Activated CD4-positive, alpha-beta T cell treated with anti-CD3 and anti-CD28 coated beads for 4 hours (primary cell): ENCODE results near the gene ETS1.

ENCODE experiments used
- DNase-seq, 2 donors: peaks; one replicate each; pipeline ENCODE4 v3.0.0-alpha.2; 2020

ETS1 gene

DNA sequence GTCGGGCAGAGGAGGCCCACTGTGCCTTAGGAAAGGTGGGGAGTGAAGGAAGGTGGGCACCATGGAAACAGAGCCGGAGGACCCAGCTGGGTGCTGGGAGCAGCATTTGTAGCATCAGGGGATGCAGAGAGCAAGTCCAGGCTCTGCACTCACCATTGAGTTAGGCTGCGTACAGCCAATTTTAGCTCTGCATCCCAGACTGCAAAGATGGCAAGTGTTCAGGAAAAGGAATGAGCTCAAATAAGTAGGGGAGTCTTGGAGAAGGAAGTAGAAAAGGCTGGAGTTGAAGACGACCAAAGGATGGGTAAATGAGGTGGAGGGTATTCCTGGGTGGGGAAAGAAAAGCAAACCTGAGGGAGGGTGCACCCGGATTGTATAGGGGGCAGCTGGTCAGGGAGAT, 31.6 kb upstream of the ETS1 start:
- DNase-seq, result no peak

DNA sequence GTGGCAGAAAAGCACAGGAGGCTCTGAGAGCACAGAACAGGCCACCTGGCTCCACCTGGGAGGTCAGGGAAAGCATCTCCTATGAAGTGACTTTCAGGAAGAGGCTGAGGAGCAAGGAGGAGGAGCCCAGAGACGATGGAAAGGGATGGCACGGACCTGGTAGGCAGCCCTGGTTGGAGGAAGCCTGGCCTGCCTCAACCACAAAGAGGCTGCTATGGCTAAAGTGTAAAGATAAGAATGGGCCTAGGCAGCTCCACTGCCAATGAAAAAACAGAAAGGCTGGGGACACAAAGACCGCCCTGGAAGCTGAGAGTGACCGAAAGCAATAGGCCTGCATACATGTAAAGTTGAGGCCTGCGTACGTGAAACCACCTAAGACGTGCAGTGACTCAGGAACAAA, 31.2 kb upstream of the ETS1 start:
- DNase-seq, result no peak

DNA sequence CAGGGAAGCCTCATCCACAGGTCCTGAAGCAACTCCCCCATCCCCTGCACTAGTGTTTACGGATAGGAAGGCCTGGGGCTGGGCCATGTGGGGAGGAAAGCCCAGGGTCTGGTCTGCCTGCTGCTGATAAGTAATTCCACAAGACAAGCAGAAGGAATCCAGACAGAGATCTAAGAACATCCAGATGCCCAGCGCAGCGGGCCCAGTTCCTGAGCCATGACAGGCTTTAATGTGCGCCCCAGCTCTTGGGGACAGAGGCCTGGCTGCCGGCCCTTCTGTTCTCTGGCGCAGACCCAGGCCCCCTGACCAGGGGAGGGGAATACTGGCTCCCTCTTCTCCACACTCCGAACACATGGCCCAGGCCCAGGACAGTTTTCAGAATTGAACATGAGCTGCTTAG, 28.8 kb upstream of the ETS1 start:
- DNase-seq, result no peak

DNA sequence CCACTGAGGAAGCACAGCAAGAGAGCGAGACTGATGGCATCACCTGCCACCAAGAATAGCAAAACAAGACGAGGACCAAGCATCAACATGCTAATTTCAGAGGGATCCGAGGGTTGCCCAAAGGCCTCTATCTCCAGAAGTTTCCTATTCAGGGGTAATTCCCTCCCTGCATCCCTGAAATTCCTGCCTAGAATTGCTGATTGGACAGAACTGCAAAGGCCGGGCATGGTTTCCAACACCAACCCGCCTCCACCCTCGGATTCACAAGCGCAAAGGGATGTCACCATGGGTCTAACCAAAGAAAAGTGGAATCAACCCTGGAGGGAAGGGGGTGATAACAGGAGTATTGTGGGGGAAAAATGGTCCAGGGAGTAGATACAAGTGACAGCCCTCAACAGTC, 28.3 kb upstream of the ETS1 start:
- no peak for DNase-seq

DNA sequence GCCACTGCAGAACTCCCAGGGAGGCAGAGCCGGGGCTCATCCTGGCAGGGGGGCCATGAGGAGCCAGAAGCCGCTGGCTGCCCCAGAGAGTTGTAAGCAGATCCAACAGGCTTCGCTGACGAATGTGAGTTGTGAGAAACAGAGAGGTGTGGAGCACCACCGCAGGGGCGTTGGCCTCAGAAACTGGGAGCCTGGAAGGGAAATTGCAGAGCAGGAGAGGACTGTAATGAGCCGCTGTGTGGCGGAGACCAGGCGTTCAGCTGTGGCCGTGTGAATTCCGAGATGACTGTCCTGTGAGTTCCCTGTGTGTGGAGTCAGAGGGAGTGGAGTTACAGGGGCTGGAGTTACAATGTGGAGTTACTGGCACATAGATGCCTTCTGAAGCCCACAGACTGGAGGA, 27.7 kb upstream of the ETS1 start:
- no peak for DNase-seq

DNA sequence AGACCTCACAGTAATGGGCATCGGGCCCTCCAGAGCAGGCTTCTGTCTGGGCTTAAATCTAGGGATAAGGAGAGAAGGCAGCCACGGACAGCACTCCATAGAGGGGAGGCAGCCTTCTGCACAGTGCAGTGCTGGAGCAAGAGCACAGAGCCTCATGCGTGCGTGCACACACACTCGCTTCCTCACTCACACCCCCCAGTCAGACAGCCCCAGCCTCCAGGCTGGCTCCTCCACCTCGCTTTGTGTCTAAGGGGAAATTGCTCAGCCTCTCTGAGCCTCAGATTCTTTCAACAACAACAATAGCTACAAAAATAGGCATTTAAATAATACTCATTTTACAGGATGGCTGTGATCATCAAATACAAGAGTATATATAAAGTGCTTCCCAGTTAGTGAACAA, 26.7 kb upstream of the ETS1 start:
- no peak for DNase-seq

DNA sequence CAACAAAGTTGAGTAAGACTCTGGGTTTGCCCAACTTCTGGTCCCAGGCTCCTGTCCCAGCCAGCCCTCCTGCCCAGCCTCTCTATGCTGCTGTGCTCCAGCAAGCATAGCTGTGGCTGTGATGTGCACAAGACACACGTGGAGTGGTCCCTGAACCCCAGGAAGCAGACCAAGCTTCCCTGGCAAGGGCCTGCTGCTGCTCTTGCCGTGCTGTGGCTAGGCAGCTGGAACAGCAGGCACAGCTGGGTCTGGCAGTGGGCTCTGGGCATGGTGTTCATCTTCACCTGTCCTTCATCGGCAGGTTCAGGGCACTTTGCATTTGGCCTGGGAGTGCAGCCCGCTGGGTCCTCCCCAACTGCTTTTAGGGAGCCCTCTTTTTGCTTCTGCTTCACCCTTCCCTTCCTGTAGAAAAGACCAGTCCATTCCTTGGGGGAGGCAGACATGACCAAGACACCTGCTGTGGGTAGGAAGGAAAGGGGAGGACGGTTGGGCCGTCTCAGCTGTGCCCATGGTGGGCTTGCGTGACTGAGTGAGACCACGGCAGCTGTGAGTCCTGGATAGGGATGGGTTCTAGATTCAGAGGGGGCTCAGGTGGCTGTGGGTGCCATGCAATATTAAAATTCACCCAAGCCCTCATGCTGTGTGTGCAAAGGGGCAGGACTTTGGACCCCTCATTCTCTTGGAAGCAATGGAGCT, 26.1 kb upstream of the ETS1 start:
- no peak for DNase-seq

DNA sequence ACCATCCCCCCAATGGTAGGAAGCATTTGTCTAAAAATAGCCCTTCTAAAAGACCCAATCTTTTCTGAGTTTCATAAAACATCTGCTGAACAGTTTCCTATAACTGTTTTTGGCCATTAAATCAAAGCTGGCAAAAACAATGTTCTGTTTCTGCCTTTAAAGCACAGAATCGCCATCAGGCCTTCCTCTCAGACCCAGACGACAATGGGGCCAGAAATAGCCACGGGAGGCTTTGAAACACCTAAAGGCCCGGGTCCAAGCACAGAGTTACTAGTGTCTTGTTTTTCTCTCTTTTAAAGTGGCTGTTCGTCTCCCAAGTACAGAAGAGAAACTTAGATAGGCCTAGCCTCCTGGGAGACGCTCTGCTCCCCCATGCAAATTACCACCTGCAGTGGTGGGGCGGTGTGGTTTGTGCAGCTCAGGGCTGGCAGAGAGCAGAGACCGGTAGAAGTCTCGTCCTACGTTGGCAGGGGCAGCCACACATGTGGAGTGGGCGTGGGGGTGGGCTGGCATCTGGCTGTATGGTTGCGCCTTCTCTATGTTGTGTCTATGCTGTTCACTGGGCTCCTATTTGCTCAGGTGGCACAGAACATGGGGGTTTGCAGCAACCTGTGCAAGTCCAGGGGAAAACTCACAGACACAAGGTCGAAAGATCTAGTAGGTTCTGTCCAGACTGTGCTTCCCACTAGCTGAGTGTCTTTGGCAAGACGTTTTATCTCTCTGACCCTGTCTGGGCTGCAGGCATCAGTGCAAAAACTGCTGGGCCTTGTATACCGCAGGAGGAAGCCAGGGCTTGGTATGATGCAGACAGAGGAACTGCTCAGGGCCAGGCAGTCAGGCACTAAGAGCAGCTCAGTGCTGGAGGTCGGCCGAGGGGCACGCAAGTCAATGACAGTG, 23.6 kb upstream of the ETS1 start:
- DNase-seq, result peak; percentile 48 to 65

DNA sequence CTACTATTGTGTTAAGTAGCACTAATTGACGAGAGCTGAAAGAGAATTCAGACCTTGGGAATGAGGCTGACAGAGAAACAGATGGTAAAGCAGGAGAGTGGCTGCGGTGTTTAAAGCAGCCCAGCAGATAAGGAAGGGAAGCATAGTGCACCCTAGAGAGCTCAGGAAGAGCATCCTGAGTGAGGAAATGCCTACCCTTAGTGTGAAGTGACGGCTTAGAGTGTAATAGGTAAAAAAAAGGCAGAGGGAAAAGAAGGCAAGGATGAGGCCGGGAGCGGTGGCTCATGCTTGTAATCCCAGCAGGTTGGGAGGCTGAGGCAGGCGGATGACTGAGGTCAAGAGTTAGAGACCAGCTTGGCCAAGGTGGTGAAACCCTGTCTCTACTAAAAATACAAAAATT, 22.4 kb upstream of the ETS1 start:
- no peak for DNase-seq

DNA sequence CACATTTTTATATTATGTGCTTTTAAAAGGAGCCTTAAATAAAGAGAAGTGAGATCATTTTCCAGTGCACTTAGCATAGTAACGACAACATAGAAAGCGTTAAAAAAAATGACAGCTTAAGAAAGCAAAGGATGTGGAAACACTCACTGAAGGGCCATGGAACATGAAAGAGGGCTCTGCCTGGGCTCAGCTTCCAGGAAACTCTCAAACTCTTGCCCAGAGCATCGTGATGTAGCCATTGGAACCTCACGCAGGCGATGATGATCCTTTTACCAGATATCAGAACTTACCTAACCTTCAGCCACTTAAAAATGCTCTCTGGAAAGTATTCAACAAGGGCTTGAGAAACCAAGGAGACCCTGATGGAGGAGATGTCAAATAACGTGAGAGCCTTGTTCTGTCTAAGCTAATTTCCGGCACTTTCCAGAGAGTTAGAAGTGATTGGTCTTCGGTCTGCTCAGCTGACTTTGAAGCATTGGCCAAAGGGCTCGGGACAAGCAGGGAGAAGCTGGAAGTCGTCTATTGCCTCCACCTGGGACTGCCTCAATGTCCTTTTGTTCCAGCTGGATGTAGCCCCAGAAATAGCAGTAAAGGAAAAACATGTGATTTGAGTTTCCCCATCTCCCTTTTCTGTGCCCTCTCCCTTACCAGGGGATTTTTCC, 21.5 kb upstream of the ETS1 start:
- no peak for DNase-seq

DNA sequence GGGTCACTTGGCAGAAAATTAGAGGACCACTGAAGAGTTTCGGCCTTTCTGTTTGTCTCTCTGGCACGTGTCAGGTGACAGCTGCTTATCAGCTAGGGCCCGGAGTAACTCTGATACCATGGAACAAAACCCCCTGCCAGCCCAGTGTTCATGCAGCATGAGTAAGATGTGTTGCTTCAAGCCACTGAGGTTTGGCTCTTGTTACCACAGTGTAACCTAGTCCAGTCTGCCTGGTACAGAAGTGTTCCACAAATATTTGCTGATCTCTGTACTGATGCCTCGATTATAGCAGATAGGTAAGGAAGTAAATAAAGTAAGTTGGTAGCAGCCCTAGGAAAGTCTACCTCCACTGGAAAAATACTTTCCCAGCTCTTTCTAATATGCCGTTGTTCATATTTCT, 20.5 kb upstream of the ETS1 start:
- DNase-seq, result no peak

DNA sequence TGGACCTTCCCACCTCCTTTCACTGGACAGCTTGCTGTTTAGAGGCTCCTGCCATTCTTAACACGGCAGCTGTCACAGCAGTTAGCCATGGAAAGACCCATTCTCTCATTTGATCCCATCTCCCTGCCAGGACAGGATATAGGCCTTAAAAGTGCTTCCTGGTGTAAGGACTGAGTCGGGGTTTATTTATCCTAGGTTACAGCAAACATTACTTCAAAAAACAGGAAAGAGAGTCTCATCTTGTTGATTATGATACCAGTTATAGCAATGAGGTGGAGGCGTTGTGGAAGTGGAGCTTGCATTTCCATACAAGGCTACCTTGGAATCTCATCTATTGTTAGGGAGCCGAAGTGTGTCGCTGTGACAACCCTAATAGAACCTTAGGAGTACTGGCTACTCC, 17.4 kb upstream of the ETS1 start:
- DNase-seq, result no peak

DNA sequence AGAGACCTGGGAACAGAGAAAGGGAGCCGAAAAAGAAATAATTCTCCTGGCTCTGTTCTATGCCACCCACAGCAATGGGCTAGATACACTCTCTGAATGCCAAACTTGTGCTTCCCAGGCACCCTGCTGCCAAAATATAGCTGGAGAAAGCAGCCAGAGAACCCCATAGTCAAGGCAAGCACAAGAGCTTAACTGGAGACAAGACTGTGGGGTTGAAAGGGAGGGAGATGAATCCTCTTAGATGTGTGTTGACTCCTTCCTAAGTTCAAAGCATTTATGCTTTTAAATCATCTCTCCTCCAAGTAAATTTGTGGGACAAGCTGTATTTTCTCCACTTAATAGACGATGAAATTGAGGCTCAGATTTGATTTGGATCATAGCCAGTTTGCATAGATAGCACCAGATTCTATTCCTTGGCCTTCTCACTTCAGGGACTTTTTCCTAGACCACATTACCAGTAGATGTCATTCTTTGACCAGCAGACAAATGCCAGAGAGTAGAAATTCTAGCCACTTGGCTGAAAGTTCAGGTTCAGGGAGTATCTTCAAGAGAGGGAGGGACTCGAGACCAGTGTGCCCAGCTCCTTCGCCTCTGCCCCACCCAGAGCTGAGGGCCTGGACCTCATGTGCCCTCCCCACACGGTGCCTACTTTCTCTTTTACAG, 16.5 kb upstream of the ETS1 start:
- no peak for DNase-seq

DNA sequence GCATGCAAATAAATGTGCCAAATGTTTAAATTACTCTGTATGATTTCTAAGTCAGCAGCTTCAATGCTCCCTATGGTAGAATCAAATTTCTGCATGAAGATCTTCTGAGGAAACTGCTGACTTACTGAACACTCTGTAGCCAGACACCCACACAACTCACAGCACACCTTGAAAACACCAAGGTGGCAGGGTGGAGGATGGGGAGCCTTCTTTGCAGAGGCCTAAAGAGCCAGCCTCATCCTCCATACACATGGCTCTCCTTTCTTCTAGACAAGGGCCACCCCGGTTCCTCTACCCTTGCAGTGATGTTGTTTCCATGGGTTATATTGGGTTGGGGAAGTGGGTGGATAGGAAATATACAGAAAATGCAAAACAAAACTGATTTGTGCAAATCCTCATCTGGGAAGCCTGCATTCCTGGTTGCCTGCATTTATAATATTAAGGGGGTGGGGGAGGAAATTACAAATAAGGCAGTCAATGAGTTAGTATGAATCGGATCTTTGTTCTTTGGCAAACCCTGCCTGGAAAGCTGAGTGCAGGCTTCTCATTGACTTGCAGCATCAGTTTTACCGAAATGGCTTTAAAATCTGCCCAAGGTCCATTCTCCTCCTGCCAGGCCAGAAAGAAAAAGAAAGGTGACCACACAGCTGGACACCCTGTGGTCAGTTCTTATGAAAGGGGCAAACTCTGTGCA, 15.8 kb upstream of the ETS1 start:
- DNase-seq, result no peak

DNA sequence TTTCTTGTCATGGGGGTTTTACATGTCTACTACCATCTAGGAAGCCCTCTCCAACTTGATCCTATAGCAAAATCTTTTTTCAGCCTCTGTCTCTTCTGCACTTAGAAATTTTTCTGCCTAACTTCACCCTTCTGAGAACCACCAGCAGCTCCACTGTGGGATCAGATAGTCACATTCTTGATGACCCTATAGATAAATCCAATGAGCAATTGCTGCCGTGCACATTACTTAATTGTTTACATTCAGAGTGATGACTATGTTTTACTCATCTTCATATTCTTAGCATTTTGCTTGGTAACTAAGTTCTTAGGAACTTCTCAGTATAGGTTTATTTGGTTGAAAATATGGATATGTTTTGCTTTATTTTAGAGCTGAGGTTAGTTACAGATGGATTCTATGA, 12.4 kb upstream of the ETS1 start:
- no peak for DNase-seq

DNA sequence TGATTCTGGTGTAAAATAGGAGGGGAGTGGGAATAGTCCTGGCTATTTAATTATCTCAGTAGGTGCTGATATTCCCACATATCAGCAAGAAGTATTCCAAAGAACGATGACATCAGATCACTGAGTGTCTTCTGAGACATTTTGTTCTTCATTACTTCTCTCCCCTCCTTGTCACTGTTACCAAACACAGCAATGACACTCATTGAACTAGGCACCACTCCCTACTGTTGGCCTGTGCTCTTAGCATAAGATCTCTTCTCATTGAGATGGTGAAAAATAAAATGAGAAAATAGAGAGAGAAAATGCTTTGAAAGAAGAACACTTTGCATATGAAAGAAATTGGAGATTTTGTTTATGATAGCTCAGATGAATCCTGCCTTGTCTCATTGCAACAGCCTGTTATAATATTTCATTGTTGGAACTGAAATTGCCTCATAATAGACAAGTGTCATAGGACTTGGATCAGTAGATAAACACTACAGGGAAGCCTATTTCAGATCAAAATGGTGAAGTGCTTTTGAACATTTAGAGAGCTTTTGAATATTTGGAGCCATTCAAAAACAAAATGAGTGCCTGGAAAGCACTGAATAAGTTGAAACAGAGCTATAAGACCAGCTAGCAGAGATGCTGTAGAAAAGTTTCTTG, 11.3 kb upstream of the ETS1 start:
- DNase-seq, result no peak

DNA sequence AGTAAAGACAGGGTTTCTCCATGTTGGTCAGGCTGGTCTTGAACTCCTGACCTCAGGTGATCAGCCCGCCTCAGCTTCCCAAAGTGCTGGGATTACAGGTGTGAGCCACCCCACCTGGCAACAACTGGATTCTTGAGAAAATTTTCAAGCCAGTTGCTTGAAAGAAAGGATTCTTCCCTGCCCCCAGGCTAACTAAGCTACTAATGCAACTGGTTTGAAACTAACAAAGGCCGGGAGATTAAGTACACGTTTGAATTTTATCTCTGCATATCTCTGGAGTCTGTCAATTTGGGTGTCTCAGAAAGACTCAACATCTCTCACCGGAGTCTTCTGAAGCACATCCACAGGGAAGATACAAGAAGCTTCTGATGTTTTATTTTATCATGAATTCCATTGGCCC, 10.7 kb upstream of the ETS1 start:
- DNase-seq, result no peak

DNA sequence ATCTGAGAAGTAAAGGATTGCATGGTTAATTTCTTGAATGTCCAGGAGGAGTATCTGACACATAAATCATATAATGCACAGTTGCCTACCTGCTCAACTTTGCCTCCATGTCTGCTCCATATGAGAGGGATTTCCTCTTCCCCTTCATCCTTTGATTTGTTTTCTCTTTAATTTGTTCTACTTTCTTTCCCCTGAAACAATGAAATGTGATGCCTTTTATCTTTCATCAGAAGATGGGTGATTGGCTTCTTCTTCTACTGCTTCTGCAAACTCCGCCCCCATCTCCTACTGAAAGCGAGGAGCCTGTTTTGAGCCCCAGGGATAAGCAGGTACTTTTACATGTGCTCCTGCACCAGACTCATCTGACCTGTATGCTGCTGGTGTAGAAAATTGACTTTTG, 9.9 kb upstream of the ETS1 start:
- no peak for DNase-seq

DNA sequence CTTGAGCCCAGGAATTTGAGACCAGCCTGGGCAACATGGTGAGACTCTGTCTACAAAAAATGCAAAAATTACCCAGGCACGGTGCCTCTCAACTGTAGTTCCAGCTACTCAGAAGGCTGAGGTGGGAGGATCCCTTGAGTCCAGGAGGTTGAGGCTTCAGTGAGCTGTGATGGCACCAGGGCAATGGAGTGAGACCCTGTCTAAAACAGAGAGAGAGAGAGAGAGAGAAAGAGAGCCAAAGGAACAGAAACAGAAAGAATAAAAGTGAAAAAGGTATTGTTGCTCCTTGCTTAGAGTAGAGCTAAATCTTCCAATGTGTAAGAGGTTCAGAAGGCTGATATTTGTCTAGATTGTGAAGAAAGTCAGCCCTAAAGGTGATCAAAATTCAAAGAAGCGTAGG, 8.9 kb upstream of the ETS1 start:
- DNase-seq, result no peak

DNA sequence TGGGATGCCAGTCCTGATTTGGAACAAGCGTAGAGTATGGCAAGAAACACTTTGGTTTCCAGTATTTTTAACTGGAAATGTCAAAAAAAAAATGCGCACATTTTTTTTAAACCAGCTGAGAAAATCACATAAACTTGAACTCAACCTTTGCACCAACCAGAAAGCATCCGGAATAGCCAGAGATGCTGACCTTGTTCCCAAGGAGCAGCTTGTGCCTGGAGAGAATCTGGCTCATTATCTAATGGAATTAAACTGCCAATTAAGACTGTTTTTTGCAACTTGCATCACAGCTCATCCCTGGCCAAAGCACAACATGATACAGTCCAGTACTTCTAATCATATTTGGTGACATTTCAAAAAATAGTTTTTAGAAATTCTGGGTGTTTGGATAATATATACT, 8.4 kb upstream of the ETS1 start:
- DNase-seq, result no peak

DNA sequence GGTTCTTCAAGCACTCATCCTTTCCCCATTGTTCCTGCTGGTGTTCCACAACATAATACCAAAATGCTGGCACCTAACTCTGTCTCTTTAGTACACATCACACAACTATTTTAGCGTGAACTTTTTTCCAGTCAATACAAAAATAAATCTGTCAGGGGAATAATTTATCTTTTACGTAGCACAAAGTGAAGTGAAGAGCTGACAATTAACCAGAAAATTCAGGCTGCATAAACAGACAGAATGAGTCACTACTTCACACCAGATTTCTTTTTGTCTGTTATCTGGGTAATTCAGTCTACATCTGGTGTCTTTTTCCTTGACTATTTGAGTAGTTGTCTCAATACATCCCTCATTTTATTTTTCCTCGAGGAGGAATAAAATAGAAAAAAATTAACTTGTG, 7.9 kb upstream of the ETS1 start:
- DNase-seq, result no peak

DNA sequence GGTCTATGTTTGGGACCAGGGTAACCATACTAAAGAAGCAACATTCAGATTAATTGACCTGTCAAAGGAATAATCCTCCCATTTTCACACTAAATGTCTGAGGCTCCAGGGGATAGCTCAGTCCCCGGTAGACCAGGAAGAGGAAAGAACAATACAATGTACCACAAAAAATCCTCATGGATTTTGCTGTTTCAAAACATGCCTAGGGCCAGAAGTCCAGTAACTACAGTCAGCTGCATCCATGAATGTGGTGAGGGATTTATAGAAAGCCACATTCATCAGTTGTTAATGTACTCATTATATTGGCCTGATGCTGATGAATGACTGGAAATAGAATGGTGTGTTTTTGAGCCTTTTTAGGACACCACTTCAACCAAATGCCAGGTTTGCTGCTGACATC, 6.9 kb upstream of the ETS1 start:
- DNase-seq, result no peak
